HG02885 (cell line): ENCODE measurements around the gene TNNI2.

Experiments
- ATAC-seq: cut with Tn5 transposase; IDR thresholded peaks from one replicate; pipeline ENCODE4 v1.9.1; 2021; ENCODE audit warnings: mild to moderate bottlenecking; ENCODE audit not compliant: unreplicated experiment, poor library complexity

TNNI2 gene

DNA sequence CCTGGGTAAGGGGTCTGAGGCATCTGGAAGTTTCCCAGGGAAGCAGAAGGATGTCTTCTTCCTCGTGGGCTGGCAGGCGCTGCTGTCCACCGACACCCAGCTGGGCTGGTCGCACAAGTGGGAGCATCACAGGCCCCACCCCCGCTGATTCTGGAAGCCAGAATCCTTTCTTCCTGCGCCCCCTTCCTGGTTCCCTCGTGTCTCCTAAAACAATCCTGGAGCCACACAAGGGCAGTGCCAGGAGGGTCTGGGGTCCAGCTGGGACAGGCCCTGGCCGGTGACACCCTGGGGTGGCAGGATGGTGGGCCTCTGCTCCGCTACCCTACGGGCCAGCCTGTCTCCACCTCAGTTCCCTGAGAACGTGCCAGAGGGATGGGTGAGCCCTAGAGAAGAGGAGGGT is 18.3 kb downstream of the TNNI2 start:
- ATAC-seq: no peak

- no peak for ATAC-seq
Observed at GRCh38 chr11:1858154-1858553, 19.4 kb downstream of the TNNI2 start.

DNA sequence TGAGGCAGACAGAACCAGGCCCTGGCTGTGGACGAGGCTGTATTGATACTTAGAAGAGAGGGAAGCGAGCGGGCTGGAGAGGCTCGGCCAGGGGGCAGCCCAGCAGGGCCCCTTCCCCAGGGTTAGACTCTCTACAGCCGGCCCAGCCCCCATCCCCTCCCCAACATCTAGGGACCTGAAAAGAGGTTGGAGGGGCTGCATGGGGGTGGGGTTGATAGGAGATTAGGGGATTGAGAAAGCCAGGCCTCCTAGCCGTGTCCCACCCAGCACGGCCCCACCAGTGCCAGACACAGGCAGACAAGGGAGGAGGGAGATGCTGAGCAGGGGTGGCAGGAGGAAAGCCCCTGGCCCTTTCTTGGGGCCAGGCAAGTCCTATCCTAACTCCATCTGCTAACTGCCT is 19.8 kb downstream of the TNNI2 start:
- ATAC-seq: no peak

GRCh38 chr11:1859004-1859403 is 20.2 kb downstream of the TNNI2 start:
- ATAC-seq: no peak

DNA sequence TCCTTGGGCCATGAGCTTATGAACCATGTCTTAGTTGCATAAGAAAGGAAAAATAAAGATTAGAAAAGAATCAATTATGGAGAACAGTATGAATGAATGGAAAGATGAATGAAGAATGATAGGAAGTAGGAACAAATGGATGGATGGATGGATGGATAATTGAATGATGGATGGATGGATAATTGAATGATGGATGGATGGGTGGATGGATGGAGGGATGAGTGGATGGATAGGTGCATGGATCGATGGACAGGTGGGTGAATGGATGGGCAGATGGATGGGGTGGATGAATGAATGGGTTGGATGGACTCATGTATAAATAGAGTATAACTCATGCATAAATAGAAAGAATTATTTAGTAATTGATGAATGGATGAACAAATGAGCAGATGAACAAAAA is 21.3 kb downstream of the TNNI2 start:
- no peak for ATAC-seq

DNA sequence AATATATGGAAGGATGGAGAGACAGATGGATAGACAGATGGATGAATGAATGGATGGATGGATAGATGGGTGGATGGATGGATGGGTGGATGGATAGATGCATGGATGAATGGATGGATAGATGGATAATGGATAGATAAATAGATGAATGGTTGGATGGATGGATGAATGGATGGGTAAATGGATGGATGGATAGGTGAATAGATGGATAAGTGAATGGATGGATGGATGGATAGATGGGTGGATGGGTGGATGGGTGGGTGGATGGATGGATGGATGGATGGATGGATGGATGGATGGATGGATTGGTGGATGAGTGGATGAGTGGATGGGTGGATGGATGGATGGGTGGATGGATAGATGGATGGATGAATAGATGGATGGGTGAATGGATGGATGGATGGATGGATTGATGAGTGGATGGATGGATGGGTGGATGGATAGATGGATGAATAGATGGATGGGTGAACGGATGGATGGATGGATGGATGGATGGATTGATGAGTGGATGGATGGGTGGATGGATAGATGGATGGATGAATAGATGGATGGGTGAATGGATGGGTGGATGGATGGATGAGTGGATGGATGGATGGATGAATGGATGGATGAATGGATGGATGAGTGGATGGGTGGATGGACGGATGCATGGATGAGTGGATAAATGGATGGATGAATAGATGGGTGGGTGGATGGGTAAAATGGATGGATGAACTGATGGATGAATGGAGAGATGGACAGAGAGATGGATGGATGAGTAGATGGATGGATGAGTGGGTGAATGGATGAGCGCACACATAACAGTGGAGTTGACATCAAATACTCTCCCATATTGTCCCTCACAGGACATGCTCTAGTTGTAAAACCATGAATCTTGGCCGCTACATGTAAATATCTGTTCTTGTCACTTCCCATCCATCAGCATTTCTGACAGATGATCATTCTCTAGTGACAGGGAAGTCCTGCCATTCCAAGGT is 22.9 kb downstream of the TNNI2 start:
- ATAC-seq: no peak

- ATAC-seq: no peak
Observed at GRCh38 chr11:1862588-1863351, 24.0 kb downstream of the TNNI2 start.

GRCh38 chr11:1863352-1864216 is 24.8 kb downstream of the TNNI2 start:
- no peak for ATAC-seq

GRCh38 chr11:1864231-1864630 is 25.4 kb downstream of the TNNI2 start:
- ATAC-seq: no peak

DNA sequence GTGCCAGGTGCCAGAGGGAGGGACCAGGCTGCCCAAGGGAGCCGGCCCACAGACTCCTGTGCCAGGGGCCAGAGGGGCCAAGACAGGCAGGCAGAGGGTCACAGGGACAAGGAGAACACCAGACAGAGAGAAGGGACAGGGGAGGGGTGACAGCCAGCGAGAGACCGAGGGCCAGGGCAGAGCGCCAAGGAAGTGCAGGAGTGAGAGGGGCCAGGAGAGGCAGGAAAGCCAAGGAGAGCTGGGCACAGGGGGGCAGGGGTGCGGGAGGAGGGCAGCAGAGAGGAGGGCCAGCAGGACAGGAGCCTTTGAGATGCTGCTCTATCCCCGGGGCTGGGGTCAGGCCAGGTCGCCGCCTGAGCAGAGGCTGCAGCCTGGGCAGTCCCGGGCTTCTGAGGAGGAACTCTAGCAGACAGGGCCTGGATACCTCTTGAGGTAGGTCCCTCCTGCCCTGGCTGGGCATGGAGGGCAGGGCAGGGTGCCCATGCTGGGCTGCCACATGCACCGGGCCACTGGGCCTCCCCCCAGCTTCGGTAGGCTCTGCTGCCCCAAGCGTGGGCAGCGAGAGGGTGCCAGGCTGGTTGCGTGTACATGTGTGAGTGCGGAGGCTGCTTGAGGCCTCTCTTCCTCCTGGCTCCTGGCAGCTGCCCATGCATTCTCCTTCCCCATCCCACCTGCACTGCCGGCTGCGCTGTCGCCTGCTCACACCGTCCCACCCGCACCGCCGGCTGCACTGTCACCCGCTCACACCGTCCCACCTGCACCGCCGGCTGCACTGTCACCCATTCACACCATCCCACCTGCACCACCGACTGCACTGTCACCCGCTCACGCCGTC is 26.3 kb downstream of the TNNI2 start:
- no peak for ATAC-seq

DNA sequence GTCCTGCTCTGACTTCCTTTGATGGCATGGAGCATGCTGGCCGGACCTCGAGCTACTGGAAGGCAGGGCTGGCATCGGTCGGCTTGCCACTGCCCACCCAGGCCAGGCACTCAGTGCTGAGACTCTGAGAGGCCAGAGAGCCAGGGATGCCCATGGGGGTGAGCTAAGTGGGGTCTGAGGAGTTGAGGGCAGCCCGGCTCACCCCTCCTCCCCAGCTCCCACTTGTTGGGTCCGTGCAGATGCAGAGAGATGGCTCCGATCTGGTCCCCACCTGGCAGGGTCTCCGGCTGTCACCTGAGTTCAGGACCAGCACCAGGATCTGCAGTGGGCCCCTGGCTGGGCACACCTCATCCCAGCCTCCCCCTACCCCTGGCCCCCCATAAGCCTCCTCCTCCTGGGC is 27.4 kb downstream of the TNNI2 start:
- ATAC-seq: no peak

DNA sequence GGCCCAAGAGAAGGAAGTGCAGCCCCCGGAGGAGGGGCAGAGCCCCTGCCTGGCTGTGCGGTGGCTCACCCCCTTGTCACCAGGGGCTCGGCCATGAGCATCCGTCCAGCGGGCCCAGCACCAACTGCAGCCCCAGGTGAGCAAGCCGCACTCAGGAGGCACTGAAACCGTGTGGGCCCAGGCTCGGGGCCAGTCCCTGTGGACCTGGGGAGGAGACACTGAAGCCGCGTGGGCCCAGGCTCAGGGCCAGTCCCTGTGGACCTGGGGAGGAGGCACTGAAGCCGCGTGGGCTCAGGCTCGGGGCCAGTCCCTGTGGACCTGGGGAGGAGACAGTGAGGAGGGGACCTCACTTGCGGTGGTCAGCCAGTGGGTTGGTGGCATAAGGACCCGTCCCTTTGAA is 28.0 kb downstream of the TNNI2 start:
- no peak for ATAC-seq

DNA sequence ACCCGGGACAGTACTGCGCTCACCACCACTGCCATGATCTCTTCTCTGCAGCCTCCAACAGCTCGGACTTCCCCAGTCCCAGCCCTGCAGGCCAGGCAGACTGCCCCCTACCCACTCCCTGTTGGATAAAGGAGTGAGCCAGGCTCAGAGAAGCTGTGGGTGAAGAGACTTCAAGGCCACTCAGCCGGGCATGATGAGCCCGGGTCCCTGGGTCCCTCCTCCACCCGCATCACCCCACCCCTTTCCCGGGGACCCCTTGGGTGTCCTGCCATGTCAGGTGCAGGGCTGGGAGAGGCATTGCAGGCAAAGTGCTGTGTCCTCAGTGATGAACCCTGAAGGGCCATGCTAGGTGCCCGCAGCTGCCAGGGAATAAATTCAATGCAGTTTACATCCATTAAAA is 28.6 kb downstream of the TNNI2 start:
- no peak for ATAC-seq

GRCh38 chr11:1868056-1868635 is 29.4 kb downstream of the TNNI2 start:
- no peak for ATAC-seq

GRCh38 chr11:1868636-1869291 is 30.0 kb downstream of the TNNI2 start:
- ATAC-seq: no peak

DNA sequence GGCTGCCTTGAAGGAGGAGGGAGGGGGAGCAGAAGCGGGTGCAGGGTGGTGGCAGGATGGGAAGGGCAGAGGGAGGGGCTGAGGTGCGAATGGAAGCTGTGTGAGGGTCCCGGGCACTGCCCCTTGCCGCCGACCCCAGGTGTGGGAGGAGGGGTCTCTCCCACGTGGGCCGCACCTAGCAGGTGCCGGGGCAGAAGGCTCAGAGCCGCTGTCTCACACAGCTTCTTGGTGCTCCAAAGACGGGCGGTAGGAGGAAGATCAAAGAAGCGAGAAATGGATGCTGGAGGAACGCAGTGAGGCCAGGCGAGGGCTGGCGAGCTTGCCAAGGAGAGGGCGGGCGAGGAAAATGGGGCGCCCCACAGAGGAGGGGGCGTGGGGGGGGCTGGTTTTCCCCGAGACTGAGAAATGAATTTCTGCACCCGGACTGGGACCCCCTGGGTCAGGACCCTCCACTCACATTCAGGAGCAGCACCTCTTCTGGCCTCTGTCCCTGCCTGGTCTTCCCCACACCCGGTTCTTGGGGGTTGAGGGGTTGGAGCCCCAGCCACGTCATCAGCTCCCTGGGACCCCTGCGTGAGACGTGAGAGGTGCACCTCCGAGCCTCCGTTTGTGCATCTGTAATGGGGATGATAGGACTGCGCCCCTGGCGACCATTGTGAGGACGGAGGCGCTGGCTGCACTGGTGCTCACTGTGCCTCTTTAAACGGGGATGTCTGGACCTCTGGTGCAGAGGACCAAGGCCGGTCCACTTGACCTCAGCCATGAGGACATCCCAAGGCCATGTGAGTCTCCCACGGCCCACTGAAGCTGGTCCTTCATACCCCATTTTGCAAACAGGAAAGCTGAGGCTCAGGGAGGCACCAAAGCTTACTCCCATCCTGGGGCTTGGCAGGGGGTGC is 30.9 kb downstream of the TNNI2 start:
- ATAC-seq: no peak

DNA sequence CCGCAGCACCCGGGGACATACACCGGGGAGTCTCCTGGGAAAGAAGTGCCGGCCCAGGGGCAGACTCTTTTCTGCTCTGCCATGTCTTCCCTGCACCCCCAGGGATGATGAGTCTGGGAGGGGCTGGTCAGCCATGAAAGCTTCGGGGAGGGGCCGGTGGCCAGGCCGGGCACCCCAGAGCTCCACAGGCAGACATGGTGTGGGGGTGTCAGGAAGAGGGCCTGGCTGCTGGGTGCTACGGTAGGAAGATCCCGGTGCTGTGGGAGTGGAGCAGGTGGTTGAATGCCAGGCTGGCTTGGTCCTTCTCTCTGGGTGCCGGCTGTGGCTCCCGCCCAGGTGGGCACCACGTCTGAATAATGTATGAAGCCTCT is 31.5 kb downstream of the TNNI2 start:
- no peak for ATAC-seq
